ENCODE results near the gene ZNF35. TPM values are rescaled to one million over a fixed set of nuclear protein-coding genes. Genes with fewer than 3 reads are reported as not detected.

Gene ZNF35
- 12.3 and 15.3 TPM in 2 replicates for total RNA-seq

GRCh38 chr3:44648564-44649229 lies at the start of gene ZNF35:
TSS of gene ZNF35 (plus strand) at chr3:44648732. CDS start at chr3:44651068, 2,336 bp downstream.

GRCh38 chr3:44624749-44625480 lies 23.6 kb upstream of the ZNF35 start, which contains the start of gene ZNF197:
TSS of gene ZNF197 (plus strand) at chr3:44625036. CDS start at chr3:44629155, 4,119 bp downstream.

Other genes starting within 250 kb of the ZNF35 start
- gene ZNF445, start 171.1 kb upstream of the ZNF35 start, total RNA-seq = 6.4 and 9.4 TPM in 2 replicates
- gene ZKSCAN7, start 93.5 kb upstream of the ZNF35 start, total RNA-seq = 0.63 and 1.8 TPM in 2 replicates
- gene ZNF660, start 63.8 kb upstream of the ZNF35 start, total RNA-seq = 0.63 and 1.8 TPM in 2 replicates
- 8.9 and 13.7 TPM in 2 replicates for gene ZNF197, start 23.7 kb upstream of the ZNF35 start, total RNA-seq
- gene ZNF502, start 63.9 kb downstream of the ZNF35 start, total RNA-seq = 3.4 and 4.9 TPM in 2 replicates
- gene ZNF501, start 80.9 kb downstream of the ZNF35 start, total RNA-seq = 4.7 and 7.8 TPM in 2 replicates
- 14.0 and 16.0 TPM in 2 replicates for gene KIAA1143, start 112.9 kb downstream of the ZNF35 start, total RNA-seq
- gene KIF15, start 113.1 kb downstream of the ZNF35 start, total RNA-seq = 5.6 and 12.7 TPM in 2 replicates
- gene TMEM42, start 213.2 kb downstream of the ZNF35 start, total RNA-seq = 9.0 and 11.6 TPM in 2 replicates
- gene TGM4, start 225.9 kb downstream of the ZNF35 start, total RNA-seq = 0.09 TPM in 2 replicates